NCI-H524 treated with DMSO at 0.1 percent for 48 hours (cell line): Measurements from ENCODE around the gene ATP8A2.

Experiments
- DNase-seq: peaks from one replicate; lab custom pipeline; 2025; lab: John Stamatoyannopoulos, UW

The ATP8A2 gene

GRCh38 chr13:25967144-25967543 lies 595.4 kb downstream of the ATP8A2 start:
- DNase-seq = no peak

- no peak for DNase-seq
These were observed 599.3 kb downstream of the ATP8A2 start for GRCh38 chr13:25971047-25971446.

- DNase-seq = no peak
These were observed 599.8 kb downstream of the ATP8A2 start for GRCh38 chr13:25971459-25972145.

- peak; percentile 91 for DNase-seq
These were observed 601.3 kb downstream of the ATP8A2 start for GRCh38 chr13:25973085-25973484.

GRCh38 chr13:25973576-25973975 lies 601.8 kb downstream of the ATP8A2 start:
- no peak for DNase-seq

GRCh38 chr13:25977216-25977615 lies 605.4 kb downstream of the ATP8A2 start:
- DNase-seq = no peak

GRCh38 chr13:25977671-25978070 lies 605.9 kb downstream of the ATP8A2 start:
- no peak for DNase-seq

GRCh38 chr13:25978961-25979360 lies 607.2 kb downstream of the ATP8A2 start:
- DNase-seq = no peak

GRCh38 chr13:25979371-25979770 lies 607.6 kb downstream of the ATP8A2 start:
- DNase-seq = no peak

- DNase-seq = no peak
These were observed 608.5 kb downstream of the ATP8A2 start for GRCh38 chr13:25980255-25980654.

- DNase-seq = no peak
These were observed 609.3 kb downstream of the ATP8A2 start for GRCh38 chr13:25981060-25981459.

GRCh38 chr13:25982907-25983306 lies 611.1 kb downstream of the ATP8A2 start:
- DNase-seq = no peak

- DNase-seq = no peak
These were observed 616.2 kb downstream of the ATP8A2 start for GRCh38 chr13:25987987-25988386.

- DNase-seq = no peak
These were observed 616.9 kb downstream of the ATP8A2 start for GRCh38 chr13:25988661-25989060.

GRCh38 chr13:25990801-25991200 lies 619.0 kb downstream of the ATP8A2 start:
- DNase-seq = no peak

GRCh38 chr13:25992076-25992475 lies 620.3 kb downstream of the ATP8A2 start:
- no peak for DNase-seq

GRCh38 chr13:26007261-26008125 lies 635.7 kb downstream of the ATP8A2 start:
- no peak for DNase-seq

GRCh38 chr13:26010487-26011207 lies 638.9 kb downstream of the ATP8A2 start:
- no peak for DNase-seq

GRCh38 chr13:26011208-26011573 lies 639.4 kb downstream of the ATP8A2 start:
- no peak for DNase-seq

- DNase-seq = no peak
These were observed 640.4 kb downstream of the ATP8A2 start for GRCh38 chr13:26011996-26012821.

GRCh38 chr13:26012995-26013394 lies 641.2 kb downstream of the ATP8A2 start:
- no peak for DNase-seq
